HG03039 (cell line): Measurements from ENCODE around the gene UBE2O.
"Not testable (repeated sequence)": the region's sequence is repeated elsewhere in the genome, so short reads cannot be mapped to it uniquely, and the experiment has no call there.

Source experiments
- ATAC-seq: cut with Tn5 transposase; IDR thresholded peaks from one replicate; pipeline ENCODE4 v1.9.1; 2021; ENCODE audit warnings: mild to moderate bottlenecking, moderate library complexity; ENCODE audit not compliant: unreplicated experiment

Gene UBE2O

GRCh38 chr17:76356803-76357456 is 96.0 kb downstream of the UBE2O start:
- ATAC-seq = no peak

GRCh38 chr17:76354747-76355310 is 98.1 kb downstream of the UBE2O start:
- ATAC-seq = no peak

DNA sequence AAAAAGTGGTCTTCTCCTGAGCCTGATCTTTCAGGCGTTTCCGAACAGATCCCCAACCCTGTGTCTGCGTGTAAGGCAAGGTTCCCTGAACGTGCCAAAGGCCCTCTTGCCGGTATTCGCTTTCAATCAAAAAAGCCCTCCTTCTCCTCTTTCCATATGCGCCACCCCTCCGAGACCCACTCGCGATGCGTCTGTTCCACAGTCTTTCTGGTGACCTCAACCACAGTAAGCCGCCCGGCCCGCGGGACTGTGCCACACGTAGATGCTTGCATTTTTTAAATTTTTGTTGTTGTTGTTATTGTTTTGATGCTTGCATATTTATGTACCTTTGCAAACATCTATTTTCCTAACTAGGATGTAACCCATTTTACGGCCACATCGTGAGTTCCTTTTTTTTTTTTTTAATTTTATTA is 98.6 kb downstream of the UBE2O start:
- ATAC-seq = peak; percentile 3

DNA sequence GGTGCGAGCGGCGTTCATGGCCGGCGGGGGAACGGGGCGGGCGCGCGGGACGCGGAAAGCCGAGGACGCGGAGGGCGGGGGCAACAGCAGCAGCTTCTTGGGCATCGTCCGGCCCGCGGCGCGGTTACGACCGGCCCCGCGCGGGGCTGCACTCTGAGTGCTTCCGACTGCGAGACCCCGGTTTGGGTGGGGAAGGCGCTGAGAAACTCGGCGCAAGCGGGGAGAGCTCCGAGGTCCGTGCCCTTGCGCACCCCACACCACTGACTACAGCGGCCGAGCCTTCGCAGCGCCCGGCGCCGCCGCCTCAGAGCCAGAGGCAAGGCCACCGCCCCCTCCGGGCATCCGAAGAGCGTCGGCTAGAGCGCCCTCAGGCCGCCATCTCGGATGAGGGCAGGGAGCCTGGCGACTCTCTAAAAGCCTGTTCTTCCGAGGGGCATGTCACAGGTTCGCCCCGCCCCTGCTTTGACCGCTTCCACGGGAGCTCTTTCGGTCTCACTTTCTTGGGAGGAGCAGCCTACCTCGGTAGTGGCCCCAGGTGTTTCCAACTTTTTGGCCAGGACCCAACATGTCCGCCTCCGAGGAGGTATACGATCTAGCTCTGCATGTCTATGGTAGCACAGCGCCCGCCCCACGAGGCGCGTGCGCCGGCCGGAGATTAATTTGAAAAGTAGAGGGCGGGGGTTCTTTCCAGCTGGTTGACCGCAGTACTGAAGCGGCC is 99.2 kb downstream of the UBE2O start, which contains the start of gene PRPSAP1:
PRPSAP1 (minus strand) TSS at position 318 of the 718 bp plus-strand sequence; CDS start at position 105, 213 bp downstream.
- ATAC-seq = peak; percentile 73

- peak; percentile 22 for ATAC-seq
These were observed 99.9 kb downstream of the UBE2O start for GRCh38 chr17:76353004-76353598.

DNA sequence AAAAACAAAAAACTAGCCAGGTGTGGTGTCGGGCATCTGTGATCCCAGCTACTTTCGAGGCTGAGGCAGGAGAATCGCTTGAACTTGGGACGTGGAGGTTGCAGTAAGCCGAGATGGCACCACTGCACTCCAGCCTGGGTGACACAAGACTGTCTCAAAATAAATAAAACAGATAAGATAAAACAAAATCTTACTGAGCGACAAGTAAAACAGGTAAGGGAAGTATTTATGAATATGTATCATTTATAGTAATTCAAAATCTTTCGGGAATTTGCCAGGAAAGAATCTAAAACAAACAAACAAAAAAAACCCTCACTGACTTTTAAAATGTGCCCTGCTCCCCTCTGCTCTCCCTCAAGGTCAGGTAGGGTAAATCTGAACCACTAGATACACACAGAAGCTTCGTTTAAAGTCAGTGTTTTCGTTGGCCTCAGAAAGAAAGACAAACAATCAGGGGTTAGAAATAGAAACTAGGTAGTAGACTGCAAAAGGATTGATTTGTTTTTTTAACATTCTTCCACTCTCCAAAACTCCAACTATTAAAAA is 101.4 kb downstream of the UBE2O start:
- ATAC-seq = no peak

DNA sequence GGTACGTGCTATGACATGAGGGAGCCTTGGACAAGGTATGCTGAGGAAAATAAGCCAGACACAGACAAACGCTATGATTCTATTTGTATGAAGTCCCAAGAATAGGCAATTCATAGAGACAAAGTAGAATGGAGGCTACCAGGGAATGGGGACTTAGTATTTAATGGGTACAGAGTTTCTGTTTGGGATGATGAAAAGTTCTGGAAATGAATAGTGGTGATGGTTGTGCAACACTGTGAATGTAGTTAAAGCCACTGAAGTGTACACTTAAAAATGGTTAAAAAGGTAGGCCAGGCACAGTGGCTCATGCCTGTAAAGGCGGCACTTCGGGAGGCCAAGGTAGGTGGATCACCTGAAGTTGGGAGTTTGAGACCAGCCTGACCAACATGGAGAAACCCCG is 102.5 kb downstream of the UBE2O start:
- ATAC-seq = no peak

GRCh38 chr17:76346936-76347335 is 106.0 kb downstream of the UBE2O start:
- ATAC-seq = not testable (repeated sequence)

DNA sequence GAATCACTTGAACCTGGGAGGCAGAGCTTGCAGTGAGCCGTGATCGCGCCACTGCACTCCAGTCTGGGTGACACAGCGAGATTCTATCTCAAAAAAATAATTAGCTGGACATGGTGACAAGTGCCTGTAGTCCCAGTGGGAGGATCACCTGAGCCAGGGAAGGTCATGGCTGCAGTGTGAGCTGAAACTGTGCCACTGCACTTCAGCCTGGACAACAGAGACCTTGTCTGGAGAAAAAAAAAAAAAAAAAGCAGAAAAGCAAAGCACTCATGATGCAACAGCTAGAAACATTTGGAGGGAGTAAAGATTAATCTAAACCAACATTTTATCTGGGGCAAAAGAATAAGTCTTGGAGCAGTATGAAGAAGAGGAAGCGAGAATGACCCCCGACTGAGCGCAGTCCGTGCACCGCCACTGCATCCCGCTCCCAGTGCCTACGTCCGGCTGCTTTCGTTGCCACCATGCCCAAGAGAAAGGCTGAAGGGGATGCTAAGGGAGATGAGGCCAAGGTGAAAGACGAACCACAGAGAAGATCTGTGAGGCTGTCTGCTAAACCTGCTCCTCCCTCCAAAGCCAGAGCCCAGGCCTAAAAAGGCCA is 107.5 kb downstream of the UBE2O start:
- ATAC-seq = no peak

DNA sequence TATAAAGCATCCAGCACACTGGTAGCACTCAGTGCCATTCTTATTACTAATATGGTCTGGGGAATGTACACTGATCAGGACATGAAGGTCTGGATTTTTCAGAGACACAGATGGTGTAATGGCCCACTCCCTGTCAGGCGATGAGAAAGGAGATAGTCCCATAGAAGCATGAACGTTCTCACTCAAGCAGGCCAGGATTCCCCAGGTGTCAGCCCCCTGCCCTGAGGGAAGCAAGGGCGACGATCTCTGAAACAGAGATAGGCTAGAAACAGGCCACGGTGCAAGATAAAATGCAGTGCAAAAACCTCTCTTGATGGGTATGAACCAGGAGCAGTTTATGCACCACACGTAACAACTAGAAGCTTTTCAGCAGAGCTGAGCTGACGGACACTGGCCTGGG is 109.8 kb downstream of the UBE2O start:
- ATAC-seq = no peak

DNA sequence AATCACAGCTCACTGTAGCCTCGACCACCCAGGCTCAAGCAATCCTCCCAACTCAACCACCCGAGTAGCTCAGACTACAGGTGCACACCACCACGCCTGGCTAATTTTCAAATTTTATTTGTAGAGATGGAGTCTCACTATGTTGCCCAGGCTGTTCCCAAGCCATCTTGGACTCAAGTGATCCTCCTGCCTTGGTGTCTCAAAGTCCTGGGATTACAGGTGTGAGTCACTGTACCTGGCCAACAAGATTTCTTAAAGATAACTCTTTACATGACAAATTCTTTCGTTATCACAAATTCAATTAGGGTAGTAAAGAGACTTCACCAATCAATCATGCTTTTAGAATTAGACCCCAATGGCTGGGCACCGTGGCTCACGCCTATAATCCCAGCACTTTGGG is 111.7 kb downstream of the UBE2O start:
- no peak for ATAC-seq
